Thoracic aorta (tissue), 2 donors: ENCODE data around the gene C11orf86. TPM values are rescaled to one million over a fixed set of nuclear protein-coding genes. Genes with fewer than 3 reads are reported as not detected.

ENCODE experiments used
- ATAC-seq: fragments of 150-250 bp; one replicate; pipeline ENCODE4 v1.8.0; 2017; ENCODE audit warnings: low read depth; ENCODE audit not compliant: insufficient number of reproducible peaks, low FRiP score
- DNase-seq: peaks from one replicate; pipeline ENCODE4 v3.0.0-alpha.2; 2020; ENCODE audit warnings: low spot score
- H3K27ac ChIP-seq, 2 donors: fragments of 200-600 bp; sonication (generic); 1 replicate in 1 of 2; 2 replicates in 1 of 2; pipeline ENCODE4 v1.5.1; 2016; ENCODE audit warnings: mild to moderate bottlenecking in 2 of 2, moderate library complexity in 2 of 2
- H3K27me3 ChIP-seq: fragments of 200-600 bp; sonication (generic); replicated peaks from 2 replicates; pipeline ENCODE4 v1.6.0; 2016; ENCODE audit warnings: mild to moderate bottlenecking; ENCODE audit not compliant: insufficient read depth
- H3K36me3 ChIP-seq: fragments of 200-600 bp; sonication (generic); one replicate; pipeline ENCODE4 v1.5.1; 2016
- H3K4me1 ChIP-seq, 2 donors: fragments of 200-600 bp; sonication (generic); 1 replicate in 1 of 2; 2 replicates in 1 of 2; pipeline versions ENCODE4 v1.5.1 to v1.6.0; 2016; ENCODE audit warnings: low read depth in 2 of 2, mild to moderate bottlenecking in 1 of 2; ENCODE audit not compliant: control insufficient read depth in 1 of 2
- H3K4me3 ChIP-seq: fragments of 200-600 bp; sonication (generic); 2 replicates; pipeline ENCODE4 v1.5.1; 2016; ENCODE audit warnings: mild to moderate bottlenecking
- H3K9me3 ChIP-seq: fragments of 200-600 bp; sonication (generic); 2 replicates; pipeline ENCODE4 v1.5.1; 2016
- CTCF ChIP-seq: fragments of 200-600 bp; sonication (generic); IDR thresholded peaks from one replicate; pipeline ENCODE4 v1.5.1; 2019; ENCODE audit warnings: antibody characterized with exemption
- total RNA-seq, 2 donors: library from RNA; depleted of rRNA; stranded (reverse); fragments of >200 nt; gene quantifications; one replicate each; pipeline versions ENCODE4 v1.1.0 to v1.2.3, GENCODE V29; 2016

The C11orf86 gene
- total RNA-seq, 2 donors from 2014 or later = not detected

GRCh38 chr11:66978717-66979116 is 3.6 kb downstream of the C11orf86 start:
- Histone ChIP-seq H3K4me3 (no peak overlapping the region), H3K36me3 (no peaks in the 10 kb centered on the region), H3K27ac (no peak overlapping the region), H3K27me3 (no peaks in the 10 kb centered on the region), H3K4me1 (peaks cover 3 to 14% of the 10 kb centered on the region in 2 donors), H3K9me3 (no peaks in the 10 kb centered on the region)
- ATAC-seq (no peak), DNase-seq (no peak)
- no peak for TF ChIP-seq CTCF

GRCh38 chr11:66979336-66979980 is 4.4 kb downstream of the C11orf86 start:
- H3K36me3 ChIP-seq = no peaks in the 10 kb centered on the region
- H3K27me3 ChIP-seq = no peaks in the 10 kb centered on the region
- DNase-seq = no peak
- H3K4me3 ChIP-seq = no peak overlapping the region
- TF ChIP-seq CTCF = no peak
- no peak for ATAC-seq
- H3K9me3 ChIP-seq = no peaks in the 10 kb centered on the region
- no peak overlapping the region for H3K27ac ChIP-seq
- H3K4me1 ChIP-seq = peaks cover 3 to 14% of the 10 kb centered on the region in 2 donors

- no peaks in the 10 kb centered on the region for H3K27me3 ChIP-seq
- H3K27ac ChIP-seq = no peak overlapping the region
- TF ChIP-seq CTCF = no peak
- peak; percentile 49 for DNase-seq
- no peak overlapping the region for H3K4me3 ChIP-seq
- no peaks in the 10 kb centered on the region for H3K36me3 ChIP-seq
- peak; percentile 4 for ATAC-seq
- H3K9me3 ChIP-seq = no peaks in the 10 kb centered on the region
- peaks cover 11 to 33% of the 10 kb centered on the region in 2 donors for H3K4me1 ChIP-seq
These were observed 7.0 kb downstream of the C11orf86 start for GRCh38 chr11:66981976-66982578.

- ATAC-seq = no peak
- H3K9me3 ChIP-seq = no peaks in the 10 kb centered on the region
- H3K4me3 ChIP-seq = no peak overlapping the region
- H3K27ac ChIP-seq = no peak overlapping the region
- peaks cover 11 to 34% of the 10 kb centered on the region in 2 donors for H3K4me1 ChIP-seq
- no peak for TF ChIP-seq CTCF
- no peaks in the 10 kb centered on the region for H3K27me3 ChIP-seq
- DNase-seq = no peak
- H3K36me3 ChIP-seq = no peaks in the 10 kb centered on the region
These were observed 8.3 kb downstream of the C11orf86 start for GRCh38 chr11:66983275-66983924.

GRCh38 chr11:66985508-66986177 is 10.5 kb downstream of the C11orf86 start:
- ATAC-seq (no peak), DNase-seq (no peak)
- no peaks in the 10 kb centered on the region for H3K9me3 ChIP-seq
- peaks cover 11 to 34% of the 10 kb centered on the region in 2 donors for H3K4me1 ChIP-seq
- no peak overlapping the region for H3K27ac ChIP-seq
- TF ChIP-seq CTCF = no peak
- H3K4me3 ChIP-seq = no peak overlapping the region
- H3K27me3 ChIP-seq = no peaks in the 10 kb centered on the region
- H3K36me3 ChIP-seq = no peaks in the 10 kb centered on the region
